Daoy (cell line): ENCODE measurements around the gene TRA2B. TPM values are rescaled to one million over a fixed set of nuclear protein-coding genes. Genes with fewer than 3 reads are reported as not detected.

Experiments used
- DNase-seq: peaks from one replicate; pipeline ENCODE4 v3.0.0-alpha.2; 2015; ENCODE audit warnings: low read depth
- total RNA-seq: library from RNA; depleted of rRNA; stranded (reverse); fragments of >200 nt; shearing (Covaris generic); gene quantifications from 2 replicates; pipeline ENCODE4 v1.2.3, GENCODE V29; 2014

TRA2B gene
- total RNA-seq, 1 experiment from 2014 or later = 296 TPM

DNA sequence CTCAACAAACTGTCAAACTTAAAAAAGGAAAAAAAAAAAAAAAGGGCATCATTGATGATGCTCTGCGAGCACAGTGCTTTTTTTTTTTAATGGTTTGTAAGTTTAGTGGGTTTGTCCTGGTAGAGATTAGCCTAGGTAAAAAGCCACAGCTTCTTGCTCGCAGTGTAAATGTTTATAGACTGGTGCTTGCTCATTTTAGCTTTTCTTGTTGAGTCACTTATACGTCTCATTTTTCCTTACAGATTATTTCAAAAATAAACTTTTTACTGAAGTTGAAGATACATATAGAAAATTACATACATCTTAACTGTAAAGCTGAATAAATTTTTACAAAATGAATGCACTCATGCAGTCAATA lies 16.5 kb upstream of the TRA2B start:
- no peak for DNase-seq

DNA sequence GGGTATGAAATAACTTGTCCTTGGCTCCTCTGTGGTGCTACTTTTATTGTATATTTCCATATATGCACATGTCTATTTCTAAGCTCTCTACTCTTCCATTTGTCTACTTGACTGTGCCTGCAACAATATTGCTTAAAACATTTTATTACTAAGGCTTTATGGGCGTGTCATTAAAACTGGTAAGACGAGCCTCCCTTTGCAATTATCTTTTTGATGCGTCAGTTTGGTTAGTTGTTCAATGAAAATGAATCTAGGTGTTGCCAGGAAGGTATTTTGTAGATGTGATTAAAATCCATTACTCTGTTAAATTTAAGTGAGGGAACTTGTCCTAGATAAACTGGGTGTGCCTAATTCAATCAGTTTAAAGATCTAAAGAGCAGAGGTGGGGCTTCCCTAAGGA lies 12.9 kb upstream of the TRA2B start:
- no peak for DNase-seq

DNA sequence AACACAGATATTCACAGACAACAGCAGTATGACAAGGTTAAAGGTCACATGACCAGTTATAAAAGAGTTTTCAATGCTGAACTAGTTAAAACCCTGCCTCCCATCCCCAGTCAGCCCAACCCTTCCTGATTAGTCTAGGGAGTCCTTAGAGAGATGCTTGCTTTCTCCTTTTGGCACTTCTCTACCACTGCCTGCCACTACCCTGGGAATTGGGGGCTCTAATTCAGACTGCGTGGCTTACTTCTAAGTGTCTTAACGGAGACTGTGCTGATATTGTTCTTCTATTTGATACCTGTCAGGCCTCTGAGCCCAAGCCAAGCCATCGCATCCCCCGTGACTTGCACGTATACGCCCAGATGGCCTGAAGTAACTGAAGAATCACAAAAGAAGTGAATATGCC lies 11.7 kb upstream of the TRA2B start:
- DNase-seq = no peak

DNA sequence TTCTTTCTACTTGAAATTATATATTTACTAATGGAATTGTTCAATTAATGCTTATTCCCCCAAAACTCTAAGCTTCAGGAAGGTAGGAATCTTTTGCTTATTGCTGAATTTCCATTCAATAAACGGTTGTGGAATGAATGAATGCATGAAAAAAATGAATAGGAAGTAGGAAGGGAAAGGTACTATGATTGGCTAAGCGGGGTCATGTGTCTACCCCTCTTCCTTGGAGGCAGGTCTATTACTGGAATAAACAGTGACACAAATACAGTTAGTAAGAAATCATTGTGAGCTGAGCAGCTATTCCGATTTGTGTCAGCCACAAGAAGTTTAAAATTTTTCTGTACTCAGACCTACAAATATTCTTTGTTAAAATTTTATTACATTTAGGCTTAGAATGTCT lies 10.5 kb upstream of the TRA2B start:
- DNase-seq = no peak

DNA sequence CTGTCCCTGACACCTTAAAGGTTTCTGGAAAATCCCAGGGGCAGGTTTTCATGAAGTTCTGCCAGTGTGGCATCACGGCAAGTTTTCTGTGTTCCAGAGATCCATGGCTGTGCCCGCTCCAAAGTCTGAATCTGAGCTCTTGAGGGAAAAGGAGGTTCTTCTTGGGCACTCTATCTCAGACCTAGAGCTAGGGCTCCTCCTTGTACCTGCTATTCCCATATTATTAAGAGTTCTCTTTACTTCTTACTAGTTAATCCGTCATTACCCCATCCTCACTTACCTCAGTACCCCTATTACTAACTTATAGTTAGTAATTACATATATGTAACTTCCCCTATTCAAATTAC lies 5.9 kb upstream of the TRA2B start:
- DNase-seq = no peak

DNA sequence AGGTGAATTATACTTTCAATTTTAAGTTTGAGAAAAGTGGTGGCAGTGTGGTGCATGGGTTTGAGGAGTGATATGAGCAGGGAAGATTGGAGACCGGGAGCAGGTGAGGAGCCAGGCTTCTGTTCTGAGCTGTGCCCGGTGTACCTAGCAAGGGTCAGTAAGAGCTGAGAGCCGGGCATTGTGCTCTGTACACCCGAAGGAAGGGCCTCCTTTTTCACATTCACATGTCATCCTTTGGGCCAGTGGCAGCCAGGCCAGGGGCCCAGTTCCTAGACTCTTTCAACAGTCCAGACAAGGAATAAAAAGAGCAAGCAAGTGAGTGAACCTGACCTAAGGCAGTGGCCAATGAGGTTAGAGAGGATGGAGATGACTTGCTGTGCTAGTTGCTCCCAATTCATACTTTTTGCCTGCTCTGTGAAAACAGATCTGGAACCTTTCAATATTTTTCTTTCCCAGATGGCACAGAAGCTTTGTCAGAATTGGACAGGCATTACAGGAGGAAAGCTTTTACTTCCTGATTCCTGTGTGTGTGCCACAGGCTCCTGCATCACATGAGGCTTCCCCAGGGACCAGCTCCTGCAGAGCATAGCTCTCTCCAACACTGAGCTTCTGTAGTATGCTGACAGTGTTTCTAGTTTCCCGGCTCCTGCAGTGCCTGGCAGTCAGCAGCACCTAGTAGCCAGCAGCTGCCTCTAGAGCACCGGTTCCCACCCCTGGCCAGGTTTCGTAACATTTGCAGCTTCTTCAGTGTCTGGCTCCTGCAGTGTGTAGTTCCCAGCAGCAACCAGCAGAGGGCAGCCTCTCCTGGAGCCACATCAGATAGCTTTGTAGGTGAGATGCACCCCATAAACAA lies 5.3 kb upstream of the TRA2B start:
- peak; percentile 80 for DNase-seq

DNA sequence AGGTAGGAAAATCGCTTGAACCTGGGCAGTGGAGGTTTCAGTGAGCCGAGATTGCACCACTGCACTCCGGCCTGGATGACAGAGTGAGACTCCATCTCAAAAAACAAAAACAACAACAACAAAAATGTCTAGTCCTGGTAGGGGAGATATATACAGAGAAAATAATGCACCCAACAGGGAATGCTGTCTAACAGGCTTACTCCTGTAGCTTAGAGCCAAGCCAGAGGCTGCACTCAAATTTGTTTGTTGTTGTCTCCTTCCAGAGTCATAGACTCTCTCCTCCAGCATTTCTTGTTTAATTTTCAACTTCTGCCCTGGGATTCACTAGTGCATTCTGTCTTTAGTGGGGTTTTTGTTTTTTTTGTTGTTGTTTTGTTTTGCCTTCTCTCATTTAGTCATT lies 4.6 kb upstream of the TRA2B start:
- no peak for DNase-seq

DNA sequence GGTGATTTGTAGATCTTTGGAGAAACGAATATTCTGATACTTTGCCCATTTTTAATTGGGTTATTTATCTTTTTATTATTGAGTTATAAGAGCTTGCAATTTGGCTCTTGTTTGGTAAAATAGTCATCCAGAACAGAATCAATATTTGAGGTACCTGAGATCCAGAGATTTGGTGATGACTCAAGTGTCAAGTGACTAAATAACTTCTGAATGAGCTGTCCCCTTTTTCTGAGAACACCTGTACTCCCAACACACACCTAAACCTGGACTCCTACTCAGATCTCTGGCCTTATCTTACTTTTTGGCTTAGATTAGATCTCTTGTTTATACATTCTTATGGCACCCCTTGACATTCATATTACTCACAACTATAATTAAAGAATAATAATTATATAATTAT lies 3.1 kb upstream of the TRA2B start:
- no peak for DNase-seq

DNA sequence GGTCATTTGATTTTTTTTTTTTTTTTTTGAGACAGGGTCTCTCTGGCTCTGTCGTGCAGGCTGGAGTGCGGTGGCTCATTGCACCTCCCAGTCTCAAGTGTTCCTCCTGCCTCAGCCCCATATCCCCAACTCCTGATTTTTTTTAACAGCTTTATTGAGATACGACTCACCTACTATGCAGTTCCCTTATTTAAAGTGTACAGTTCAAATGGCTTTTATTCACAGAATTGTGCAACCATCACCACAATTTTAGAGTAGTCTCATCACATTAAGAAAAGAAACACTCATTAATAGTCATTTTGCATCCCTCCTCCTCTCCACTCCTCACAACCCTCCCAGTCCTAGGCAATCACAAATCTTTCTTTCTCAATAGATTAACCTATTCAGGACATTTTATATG lies 1.9 kb upstream of the TRA2B start:
- no peak for DNase-seq

DNA sequence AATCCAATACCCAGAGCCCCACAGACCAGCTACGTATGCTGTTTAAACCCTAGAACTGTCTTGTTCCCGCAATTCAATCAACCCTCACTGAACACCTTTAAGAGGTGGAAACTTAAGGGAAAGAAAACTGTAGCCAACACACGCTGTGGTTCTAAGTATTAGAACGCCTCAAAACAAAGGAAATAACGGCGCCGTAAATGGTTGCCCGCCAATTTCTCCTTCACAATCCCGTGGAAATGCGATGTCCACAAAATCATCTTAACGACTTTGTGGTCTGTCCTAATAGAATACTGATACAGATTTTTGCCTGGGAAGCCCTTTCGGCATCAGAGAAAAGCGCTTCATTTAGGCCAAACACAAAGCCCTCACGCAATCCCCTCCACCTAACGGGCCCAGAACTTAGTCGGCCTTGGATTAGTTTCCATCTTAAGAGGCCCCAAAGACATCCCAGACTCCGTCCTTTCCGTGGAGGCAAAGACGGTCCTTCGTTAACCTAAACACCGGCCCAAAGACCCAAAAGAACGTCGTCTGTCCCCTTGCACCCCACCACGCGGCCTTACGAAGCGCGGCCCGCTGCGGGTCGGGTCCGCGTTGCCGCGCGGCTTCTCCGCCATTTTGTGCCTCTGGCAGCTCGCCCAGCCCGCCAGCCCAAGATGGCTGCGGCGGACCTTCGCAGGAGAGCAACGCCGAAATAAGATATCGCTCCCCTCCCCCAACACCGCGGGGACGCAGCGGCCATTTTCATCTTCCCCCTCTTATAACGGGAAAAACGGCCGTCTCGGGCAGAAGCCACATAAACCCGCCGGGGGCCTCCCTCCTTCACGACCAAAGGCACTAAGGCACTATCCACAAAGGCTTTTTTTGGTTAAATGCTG lies 763 bp downstream of the TRA2B start:
- DNase-seq = peak; percentile 93

DNA sequence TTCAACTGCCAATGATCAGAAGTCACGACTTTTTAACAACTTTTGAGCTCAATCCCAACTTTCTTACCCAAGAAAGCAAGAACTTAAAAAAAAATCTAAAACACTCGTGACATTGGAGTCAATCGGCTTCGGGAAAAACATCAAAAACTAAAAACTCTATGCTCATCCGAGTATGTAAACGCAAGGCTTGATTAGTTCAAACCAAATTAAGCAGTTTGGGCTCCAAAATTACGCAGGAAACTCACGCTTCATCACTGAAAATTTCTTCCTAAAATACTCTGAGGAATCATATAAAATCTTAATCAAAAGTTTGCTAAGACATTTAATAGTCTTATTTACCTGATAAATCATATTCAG lies 1.6 kb downstream of the TRA2B start:
- no peak for DNase-seq

DNA sequence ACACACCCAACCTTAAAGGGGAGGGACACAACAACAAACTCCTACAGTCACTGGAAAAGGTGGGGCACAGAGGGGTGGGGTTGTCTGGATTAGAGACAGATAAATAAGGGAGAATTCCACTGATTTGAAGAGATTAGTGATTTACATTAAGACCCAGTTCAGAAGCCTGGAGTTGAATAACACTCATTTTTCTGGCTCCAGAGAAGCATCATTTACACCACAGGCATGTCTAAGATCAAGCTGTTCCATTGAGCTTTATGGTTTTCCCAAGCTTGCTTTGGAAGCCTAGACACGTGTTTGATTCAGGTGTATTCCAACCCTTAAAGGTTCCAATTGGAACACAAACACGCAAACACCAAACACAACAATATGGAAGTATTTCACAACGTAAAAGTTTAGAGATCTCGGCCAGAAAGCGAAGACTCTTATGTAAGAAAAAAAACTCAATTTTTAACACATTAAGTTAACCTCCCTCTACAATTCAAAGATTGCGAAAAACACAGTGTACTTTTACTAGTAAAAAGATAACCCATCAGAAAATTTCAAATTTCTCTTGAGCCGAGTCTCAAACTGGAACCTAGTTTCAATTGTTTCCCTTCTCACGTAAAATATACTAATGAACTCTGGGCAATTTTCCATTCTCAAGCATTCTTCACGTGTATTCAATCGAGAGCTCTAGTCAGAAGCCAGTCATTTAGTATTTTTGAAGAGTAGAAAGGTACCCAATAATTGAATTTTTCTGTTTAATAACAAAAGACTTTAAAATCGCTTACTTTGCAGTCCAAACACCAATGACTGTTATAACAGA lies 2.1 kb downstream of the TRA2B start:
- no peak for DNase-seq

DNA sequence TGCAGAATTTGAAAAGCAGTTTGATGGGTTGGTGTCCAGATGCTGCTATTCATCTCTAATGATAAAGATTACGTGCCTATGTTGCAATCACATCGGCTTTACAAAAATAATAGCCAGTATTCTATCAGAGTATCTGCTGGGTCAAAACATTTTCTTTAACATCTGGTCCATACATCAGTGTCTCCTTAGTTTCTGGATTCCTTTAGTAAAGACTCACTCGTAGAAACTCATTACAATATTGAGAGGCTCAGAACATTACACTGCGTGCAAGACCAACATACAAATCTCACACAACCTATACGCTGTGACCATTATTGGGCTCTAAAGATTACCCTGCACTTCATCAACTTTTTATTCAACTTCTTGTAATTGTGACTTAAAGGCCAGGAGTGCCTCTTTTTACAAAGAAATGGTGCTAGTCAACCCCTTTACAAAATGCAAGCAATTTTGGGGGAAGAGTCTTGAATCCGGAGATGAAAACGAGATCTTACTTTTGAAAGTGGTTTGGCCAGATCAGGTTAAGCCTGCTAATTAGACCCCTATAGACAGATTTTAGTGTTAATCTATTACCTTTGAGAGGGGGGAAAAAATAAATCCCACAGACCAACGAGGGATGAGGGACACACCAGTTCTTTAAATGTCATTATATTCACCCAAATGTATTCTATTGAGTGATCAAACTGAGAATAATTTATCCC lies 2.9 kb downstream of the TRA2B start:
- no peak for DNase-seq

DNA sequence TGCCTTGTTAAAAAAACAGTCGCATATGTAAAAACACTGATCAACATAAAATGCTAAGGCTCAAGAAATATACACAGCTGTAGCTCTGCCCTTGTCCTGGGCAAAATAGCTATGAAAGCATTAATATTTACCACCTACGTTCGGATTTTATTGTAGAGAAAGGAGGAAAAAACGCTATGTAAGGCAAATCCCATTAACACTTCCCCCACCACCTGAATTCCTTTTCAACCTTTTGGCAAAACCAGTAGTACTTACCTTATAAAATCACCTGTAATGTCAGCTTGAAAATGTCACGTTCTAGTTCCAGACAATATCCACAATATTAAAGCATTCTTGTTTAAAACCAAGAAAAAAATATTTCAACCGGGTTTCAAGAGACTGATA lies 3.6 kb downstream of the TRA2B start:
- no peak for DNase-seq

DNA sequence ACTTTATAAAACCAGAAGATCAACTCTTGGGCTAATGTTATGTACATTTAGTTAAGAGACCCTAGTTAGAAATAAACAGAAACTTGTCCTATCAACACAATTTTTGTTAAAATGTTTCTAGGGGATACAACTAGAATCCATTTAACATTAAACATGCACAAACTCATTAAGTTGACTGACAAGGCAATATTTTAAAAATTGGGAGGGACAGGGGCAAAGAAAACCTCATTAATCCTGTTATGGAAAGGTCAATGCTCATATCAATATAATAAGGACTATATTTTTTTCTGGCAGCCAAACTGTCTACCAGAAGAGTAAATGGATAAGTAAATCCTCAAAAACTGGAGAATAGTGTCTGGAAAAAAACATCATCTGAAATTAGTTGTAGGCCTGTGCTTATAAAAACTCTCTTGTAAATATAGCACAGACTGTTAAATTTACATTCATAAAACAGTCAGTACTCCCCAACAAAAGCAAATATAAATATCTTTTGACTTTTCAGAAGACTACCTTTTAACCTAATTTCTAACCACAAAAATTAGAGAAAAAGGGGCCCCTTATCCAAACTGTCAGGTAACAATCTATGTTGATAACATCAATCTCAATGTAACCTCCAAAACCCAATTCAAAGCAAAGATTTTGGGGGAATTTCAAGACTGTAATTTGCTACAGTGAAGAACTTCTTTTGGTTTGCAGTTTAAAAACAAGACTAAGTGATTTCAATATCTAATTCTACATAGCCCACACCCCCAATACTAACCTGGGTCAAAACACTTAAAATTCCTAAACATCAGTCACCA lies 4.2 kb downstream of the TRA2B start:
- DNase-seq = no peak

DNA sequence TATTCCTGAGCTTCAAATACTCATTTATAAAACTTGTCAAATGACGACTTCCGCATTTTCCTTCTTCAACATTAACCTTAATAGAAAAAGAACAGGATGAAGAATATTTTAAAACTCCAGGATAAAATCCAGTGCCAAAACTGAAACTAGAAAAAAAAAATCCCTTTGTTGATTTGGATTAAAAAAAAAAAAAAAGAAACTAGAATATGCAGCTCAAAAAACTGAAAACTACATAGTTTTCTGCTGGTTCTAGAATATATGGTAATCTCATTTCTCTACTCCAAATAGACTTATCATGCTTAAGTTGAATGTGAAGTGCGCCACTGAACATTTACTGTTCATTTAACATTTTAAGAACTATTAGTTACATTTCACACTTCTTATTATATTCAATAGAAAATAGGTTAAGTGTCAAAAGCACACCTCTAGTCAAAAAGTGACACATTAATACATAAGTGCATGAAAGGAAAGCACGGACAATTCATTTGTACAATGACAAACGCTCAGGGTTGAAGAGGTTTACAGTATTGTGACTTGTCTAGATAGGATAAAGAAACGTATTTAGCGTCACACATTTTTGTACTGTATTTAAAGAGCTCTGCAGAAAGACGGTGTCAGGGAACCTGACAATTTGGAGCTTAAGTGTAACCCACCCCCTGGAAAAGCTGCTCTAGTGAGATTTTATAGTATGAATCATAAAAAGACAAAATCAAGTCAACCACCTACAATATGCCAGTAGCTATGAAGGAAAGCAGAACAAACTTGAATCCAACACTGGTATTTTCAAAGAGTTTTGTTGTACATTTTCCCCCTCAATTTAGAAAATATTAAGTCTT lies 5.8 kb downstream of the TRA2B start:
- DNase-seq = no peak

DNA sequence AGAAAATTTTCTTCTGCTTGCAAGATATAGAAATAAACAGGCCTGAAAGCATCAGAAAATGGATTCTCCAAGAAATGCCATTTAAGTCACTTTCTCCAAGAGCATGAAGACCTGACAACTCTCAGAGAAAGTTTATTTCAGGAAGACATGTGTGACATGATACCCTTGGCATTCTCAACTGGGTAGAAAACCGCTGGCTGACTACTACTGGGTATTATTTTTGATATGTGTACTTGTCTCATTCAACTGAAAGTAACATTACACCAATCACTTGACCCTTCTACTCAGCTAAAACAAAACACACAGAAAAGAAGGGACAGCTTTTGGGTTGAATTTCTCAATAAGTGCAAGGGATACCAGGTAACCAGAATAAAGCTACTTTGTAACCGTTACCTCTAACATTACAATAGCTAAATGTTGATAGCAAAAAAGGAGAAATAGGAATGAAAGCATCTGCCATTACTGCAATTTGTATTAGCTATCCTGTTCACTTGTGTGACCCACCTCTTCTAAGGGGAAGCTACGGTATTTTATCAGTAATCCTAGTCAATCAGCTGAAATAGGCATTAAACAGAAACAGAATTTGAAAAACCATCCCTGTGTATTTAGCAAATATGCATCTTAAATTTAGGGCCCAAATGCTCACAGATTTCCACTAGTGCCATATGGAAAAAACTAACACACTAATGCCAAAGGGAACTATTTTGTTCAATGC lies 7.3 kb downstream of the TRA2B start:
- peak; percentile 18 for DNase-seq

DNA sequence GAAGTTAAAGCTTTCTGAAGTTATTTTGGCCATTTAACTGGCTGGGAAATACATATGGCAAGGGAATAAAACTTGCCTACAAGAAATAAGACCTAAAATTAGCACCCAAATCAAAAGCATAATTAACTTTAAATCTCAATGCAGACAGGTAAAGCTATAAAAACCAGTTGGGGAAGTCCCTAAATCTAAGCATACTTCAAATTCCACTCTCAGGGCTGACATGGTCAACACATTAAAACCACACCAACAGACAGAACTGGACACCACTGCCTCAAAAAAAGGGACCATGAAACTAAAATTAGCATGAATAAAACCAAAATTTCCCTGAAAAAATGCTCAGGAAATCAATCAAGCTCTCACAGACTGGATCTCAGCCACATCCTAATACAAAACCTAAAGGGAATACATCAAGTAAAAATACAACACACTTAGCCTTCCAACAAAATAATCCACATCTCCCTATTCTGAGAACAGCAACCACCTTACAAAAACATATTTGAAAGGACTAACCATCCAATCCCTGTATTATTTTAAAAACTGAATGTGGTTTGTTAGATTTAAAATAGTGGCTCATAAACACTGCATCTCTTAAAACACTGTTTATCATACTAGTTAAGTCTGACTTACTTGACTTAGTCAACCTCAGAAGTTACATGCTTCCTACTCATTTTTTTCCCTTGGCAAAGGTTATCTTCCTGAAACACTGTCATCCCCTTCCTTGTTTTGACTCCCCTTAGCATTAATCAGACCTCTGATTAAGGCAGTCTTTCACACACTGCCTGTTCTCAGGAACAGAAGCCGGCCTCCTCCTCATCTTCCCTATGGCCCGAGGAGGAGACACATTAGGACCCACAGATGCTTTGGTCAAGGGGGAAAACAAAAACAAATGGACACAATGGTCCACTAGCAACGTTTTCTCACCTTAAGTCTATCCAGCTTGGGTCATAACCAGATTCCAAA lies 8.3 kb downstream of the TRA2B start:
- DNase-seq = peak; percentile 49
